ENCODE data around the gene DDX1. TPM values are rescaled to one million over a fixed set of nuclear protein-coding genes. Genes with fewer than 3 reads are reported as not detected.

Gene DDX1
- total and polyA plus RNA-seq, 10 donors: 32.6 to 62.0 (median 48.3) TPM

DNA sequence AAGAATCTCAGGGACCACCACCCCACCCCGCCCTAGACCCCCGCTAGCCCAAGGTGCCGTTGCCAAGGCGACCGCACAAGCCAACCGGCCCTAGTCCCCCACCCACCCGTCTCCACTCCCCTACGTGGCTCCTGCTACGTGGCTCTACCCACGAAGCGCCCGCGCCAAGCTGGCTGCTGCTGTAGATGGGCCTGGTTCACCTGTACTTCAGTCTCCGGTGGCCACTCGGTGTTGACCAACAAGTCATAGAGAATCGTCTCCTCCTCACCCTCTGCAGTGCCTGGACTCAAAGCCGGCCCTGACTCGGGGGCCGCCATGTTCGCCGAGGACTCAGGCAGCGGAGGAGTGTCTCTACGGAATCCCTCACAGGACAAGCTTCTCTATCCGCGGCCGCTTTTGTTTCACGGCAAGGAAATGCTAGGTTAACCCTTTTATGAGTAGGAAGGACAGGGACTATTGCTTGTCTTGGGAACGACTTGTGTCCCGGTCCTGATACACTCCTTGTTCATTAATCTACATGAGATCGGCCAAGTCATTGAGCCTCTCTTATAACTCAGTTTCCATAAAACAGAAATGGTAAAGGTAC is 30.6 kb upstream of the DDX1 start, which contains the start of gene NBAS:
TSS of gene NBAS (minus strand) at position 347 of the 586 bp plus-strand sequence. CDS start at position 317, 30 bp downstream.
- peak; percentile 93 for DNase-seq
- H3K4me1 ChIP-seq: peaks cover 9 to 48% (median 36%) of the 10 kb centered on the region in 6 donors
- H3K27ac ChIP-seq: peak within 1 kb of the TSS; percentile 57 to 87 (median 81)
- TF ChIP-seq, protein P1, sequence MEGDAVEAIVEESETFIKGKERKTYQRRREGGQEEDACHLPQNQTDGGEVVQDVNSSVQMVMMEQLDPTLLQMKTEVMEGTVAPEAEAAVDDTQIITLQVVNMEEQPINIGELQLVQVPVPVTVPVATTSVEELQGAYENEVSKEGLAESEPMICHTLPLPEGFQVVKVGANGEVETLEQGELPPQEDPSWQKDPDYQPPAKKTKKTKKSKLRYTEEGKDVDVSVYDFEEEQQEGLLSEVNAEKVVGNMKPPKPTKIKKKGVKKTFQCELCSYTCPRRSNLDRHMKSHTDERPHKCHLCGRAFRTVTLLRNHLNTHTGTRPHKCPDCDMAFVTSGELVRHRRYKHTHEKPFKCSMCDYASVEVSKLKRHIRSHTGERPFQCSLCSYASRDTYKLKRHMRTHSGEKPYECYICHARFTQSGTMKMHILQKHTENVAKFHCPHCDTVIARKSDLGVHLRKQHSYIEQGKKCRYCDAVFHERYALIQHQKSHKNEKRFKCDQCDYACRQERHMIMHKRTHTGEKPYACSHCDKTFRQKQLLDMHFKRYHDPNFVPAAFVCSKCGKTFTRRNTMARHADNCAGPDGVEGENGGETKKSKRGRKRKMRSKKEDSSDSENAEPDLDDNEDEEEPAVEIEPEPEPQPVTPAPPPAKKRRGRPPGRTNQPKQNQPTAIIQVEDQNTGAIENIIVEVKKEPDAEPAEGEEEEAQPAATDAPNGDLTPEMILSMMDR (IDR thresholded peaks at IDR 0.05 in 8 of 11, conservative IDR thresholded peaks at IDR 0.05 in 3 of 11): no peak
- TF ChIP-seq POLR2AphosphoS5 (IDR thresholded peaks at IDR 0.05) (peak; percentile 77 to 87 (median 86)), POLR2A (IDR thresholded peaks at IDR 0.05) (peak in 1 of 3 donors; percentile 22)
- peak within 1 kb of the TSS; percentile 58 to 97 (median 74) for H3K4me3 ChIP-seq
- H3K36me3 ChIP-seq: peaks cover 0 to 12% (median 3%) of the 10 kb centered on the region in 6 donors
- H3K9me3 ChIP-seq: no peaks in the 10 kb centered on the region
- WGBS, 5 donors: 0 to 1% (median 1%) methylated on average over 27 to 30 of the region's 30 CpGs
- H3K27me3 ChIP-seq (replicated peaks in 1 of 7): no peaks in the 10 kb centered on the region
- intact Hi-C loops (cut with DNase I; ENCODE audit: low total_unique reads): no loop called here

DNA sequence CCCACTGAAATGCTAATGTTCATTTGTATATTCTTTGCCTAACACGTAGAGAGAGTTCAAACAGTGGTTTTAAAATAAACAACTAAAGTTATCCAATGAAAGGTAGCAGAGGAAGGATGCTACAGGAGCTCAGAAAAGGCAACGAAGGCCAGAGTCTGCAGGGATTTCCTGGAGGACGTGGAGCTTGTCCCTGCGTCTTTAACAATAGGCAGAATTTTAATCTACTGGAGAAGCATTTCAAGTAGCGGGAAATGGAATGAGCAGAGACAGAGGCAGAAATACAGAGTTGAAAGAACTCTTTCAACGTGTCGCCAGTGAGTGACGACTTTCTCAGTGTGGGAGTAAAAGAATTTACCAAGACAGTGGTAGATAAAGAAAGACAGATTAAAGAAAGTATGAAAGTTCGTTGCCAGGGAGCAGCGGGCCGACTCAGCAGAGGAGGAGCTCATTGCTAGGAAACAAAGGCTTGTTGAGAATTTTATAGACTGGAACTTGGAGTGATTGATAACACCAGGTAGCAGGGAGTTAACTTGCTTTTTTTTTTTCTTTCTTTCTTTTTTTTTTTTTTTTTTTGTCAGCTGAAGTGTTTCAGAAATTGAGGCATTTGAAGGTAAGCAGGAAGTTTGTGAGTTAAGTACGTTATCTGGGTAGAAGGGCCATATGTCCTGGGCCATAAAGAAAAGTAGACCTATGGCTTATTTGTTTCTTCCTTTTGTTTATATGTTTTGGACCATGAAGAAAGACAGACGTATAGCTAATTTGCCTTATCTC is 29.9 kb upstream of the DDX1 start:
- Histone ChIP-seq H3K27ac (peak overlapping the region; percentile 57 to 87 (median 81)), H3K4me3 (peak overlapping the region; percentile 58 to 97 (median 74)), H3K36me3 (peaks cover 0 to 5% (median 0%) of the 10 kb centered on the region in 6 donors), H3K27me3 (replicated peaks in 1 of 7) (no peaks in the 10 kb centered on the region), H3K9me3 (no peaks in the 10 kb centered on the region), H3K4me1 (peaks cover 9 to 48% (median 36%) of the 10 kb centered on the region in 6 donors)
- intact Hi-C loops (cut with DNase I; ENCODE audit: low total_unique reads): no loop called here
- no peak for DNase-seq
- 10 to 14% (median 11%) methylated on average over 13 of the region's 13 CpGs for WGBS, 5 donors
- TF ChIP-seq, protein P1 (IDR thresholded peaks at IDR 0.05 in 8 of 11, conservative IDR thresholded peaks at IDR 0.05 in 3 of 11): no peak
- TF ChIP-seq POLR2AphosphoS5 (IDR thresholded peaks at IDR 0.05): no peak
- no peak for TF ChIP-seq POLR2A (IDR thresholded peaks at IDR 0.05)

DNA sequence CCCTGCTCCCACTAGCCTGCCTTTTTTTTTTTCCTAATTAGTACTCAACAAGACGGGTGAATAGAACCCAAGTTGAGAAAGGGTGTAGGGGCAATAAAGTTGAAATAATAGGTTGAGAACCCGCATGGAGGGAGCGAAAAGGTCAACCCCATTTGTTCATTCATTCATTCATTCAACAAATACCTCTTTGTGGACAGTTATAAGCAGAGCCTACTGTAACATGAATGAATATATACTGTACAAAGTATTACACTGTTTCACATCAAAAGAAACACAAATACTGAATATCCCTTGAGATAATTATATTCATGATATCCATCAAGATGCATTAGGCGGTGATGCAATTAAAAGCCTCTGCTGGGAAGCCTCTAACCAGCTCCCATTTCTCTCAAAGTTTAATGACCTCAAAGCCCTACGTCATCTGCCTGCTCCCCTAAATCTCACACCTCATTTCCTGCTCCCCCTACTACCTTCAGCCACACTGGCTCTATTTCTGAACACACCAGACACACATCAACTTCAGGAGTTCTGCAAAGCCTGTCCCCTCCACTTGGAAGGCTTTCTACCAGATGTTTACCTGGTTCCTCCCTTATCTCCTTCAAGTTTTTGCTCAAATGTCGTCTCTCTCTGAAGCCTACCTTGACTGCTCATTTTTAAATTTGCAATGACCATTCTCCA is 29.2 kb upstream of the DDX1 start:
- TF ChIP-seq POLR2A (IDR thresholded peaks at IDR 0.05) (no peak), POLR2AphosphoS5 (IDR thresholded peaks at IDR 0.05) (no peak)
- TF ChIP-seq, protein P1 (IDR thresholded peaks at IDR 0.05 in 8 of 11, conservative IDR thresholded peaks at IDR 0.05 in 3 of 11): no peak
- no peaks in the 10 kb centered on the region for H3K27me3 ChIP-seq (replicated peaks in 1 of 7)
- H3K4me3 ChIP-seq: peak overlapping the region in 1 of 8 donors; percentile 94
- peaks cover 9 to 43% (median 35%) of the 10 kb centered on the region in 6 donors for H3K4me1 ChIP-seq
- peak overlapping the region in 3 of 8 donors; percentile 81 to 87 (median 86) for H3K27ac ChIP-seq
- H3K36me3 ChIP-seq: no peaks in the 10 kb centered on the region
- no peaks in the 10 kb centered on the region for H3K9me3 ChIP-seq
- intact Hi-C loops (cut with DNase I; ENCODE audit: low total_unique reads): no loop called here
- WGBS, 5 donors: 86 to 90% (median 89%) methylated on average over 6 of the region's 6 CpGs
- DNase-seq: no peak

Measured in spleen (tissue), 11 donors.